ENCODE data around the gene RNGTT.

RNGTT gene

GRCh38 chr6:88922775-88923548 is 40.5 kb downstream of the RNGTT start:
- ChIA-PET POLR2A (no interaction called here), CTCF (interaction anchor here (0.6 to 2.8 kb wide), 4 partner anchors 52 to 1601 kb away, joined by 3 to 7 read pairs (median 4); no protein-coding TSS in a partner anchor)
- Histone ChIP-seq H3K27ac (ENCODE audit: extremely low read depth, low read depth, low read length) (no peak overlapping the region), H3K36me3 (ENCODE audit: control insufficient read depth in 2 of 2, insufficient read depth in 1 of 2, low read length in 2 of 2) (peaks cover 21 to 32% of the 10 kb centered on the region in 2 experiments), H3K4me3 (ENCODE audit: low read depth, low read length) (no peak overlapping the region), H3K4me1 (ENCODE audit: control insufficient read depth, insufficient read depth, low read length) (0 out of 2 replicates have a peak, but pooled peaks cover 4% of the 10 kb centered on the region), H3K9me3 (ENCODE audit: control insufficient read depth, insufficient read depth, low read depth, low read length) (no peaks in the 10 kb centered on the region)
- TF ChIP-seq ZNF169 (tag by site-specific recombination; IDR thresholded peaks at IDR 0.05) (no peak), ZNF280C (tag by site-specific recombination; IDR thresholded peaks at IDR 0.05) (no peak), ZNF121 (tag by site-specific recombination; IDR thresholded peaks at IDR 0.05) (no peak), ZSCAN23 (tag by site-specific recombination; IDR thresholded peaks at IDR 0.05) (no peak), ZNF16 (tag by site-specific recombination; IDR thresholded peaks at IDR 0.05; ENCODE audit: low read depth) (no peak), ZNF2 (tag by site-specific recombination; IDR thresholded peaks at IDR 0.05) (no peak), ZNF626 (tag by site-specific recombination; IDR thresholded peaks at IDR 0.05) (no peak), ZNF174 (tag by site-specific recombination; IDR thresholded peaks at IDR 0.05) (no peak), BCL6B (tag by site-specific recombination; IDR thresholded peaks at IDR 0.05) (no peak)

GRCh38 chr6:88921734-88922133 is 41.7 kb downstream of the RNGTT start:
- peaks cover 12 to 32% of the 10 kb centered on the region in 2 experiments for H3K36me3 ChIP-seq (ENCODE audit: control insufficient read depth in 2 of 2, insufficient read depth in 1 of 2, low read length in 2 of 2)
- ChIA-PET CTCF (interaction anchor here (1.4 to 2.8 kb wide), 2 partner anchors 10 to 51 kb away, joined by 6 to 7 read pairs; no protein-coding TSS in a partner anchor), POLR2A (interaction anchor here (1.2 kb wide), 1 partner anchor 50 kb away, joined by 3 read pairs; no protein-coding TSS in a partner anchor)
- TF ChIP-seq ZBTB26 (tag by site-specific recombination; optimal IDR thresholded peaks at IDR 0.05), result no peak
- TF ChIP-seq ZNF692 (tag by site-specific recombination; IDR thresholded peaks at IDR 0.05), result no peak
- no peaks in the 10 kb centered on the region for H3K9me3 ChIP-seq (ENCODE audit: control insufficient read depth, insufficient read depth, low read depth, low read length)
- H3K27ac ChIP-seq (ENCODE audit: extremely low read depth, low read depth, low read length), result no peak overlapping the region
- no peak overlapping the region for H3K4me3 ChIP-seq (ENCODE audit: low read depth, low read length)
- 0 out of 2 replicates have a peak, but pooled peaks cover 4% of the 10 kb centered on the region for H3K4me1 ChIP-seq (ENCODE audit: control insufficient read depth, insufficient read depth, low read length)

Data from HEK293 (cell line).